BE2C (cell line): Measurements from ENCODE around the gene INO80D.
"Not testable (repeated sequence)": the region's sequence is repeated elsewhere in the genome, so short reads cannot be mapped to it uniquely, and the experiment has no call there.

Experiments
- DNase-seq: peaks from one replicate; pipeline ENCODE4 v3.0.0-alpha.2; 2020
- H3K27me3 ChIP-seq: fragments of 250-450 bp; sonication (Bioruptor Pico); 2 replicates; pipeline ENCODE4 v1.5.1; 2020; ENCODE audit warnings: mild to moderate bottlenecking
- H3K36me3 ChIP-seq: fragments of 250-450 bp; sonication (Bioruptor Pico); 2 replicates; pipeline ENCODE4 v1.5.1; 2020; ENCODE audit warnings: mild to moderate bottlenecking
- H3K4me1 ChIP-seq: fragments of 250-450 bp; sonication (Bioruptor Pico); 2 replicates; pipeline ENCODE4 v1.5.1; 2020
- H3K4me3 ChIP-seq: 2 replicates; pipeline ENCODE4 v1.5.1; 2011; ENCODE audit warnings: low read depth, low read length
- H3K9me3 ChIP-seq: fragments of 250-450 bp; sonication (Bioruptor Pico); 2 replicates; pipeline ENCODE4 v1.5.1; 2020
- TF ChIP-seq, protein P1 (sequence below): IDR thresholded peaks from 2 replicates; pipeline ENCODE4 v1.5.1; 2012; ENCODE audit warnings: mild to moderate bottlenecking, low read depth, low read length

INO80D gene

DNA sequence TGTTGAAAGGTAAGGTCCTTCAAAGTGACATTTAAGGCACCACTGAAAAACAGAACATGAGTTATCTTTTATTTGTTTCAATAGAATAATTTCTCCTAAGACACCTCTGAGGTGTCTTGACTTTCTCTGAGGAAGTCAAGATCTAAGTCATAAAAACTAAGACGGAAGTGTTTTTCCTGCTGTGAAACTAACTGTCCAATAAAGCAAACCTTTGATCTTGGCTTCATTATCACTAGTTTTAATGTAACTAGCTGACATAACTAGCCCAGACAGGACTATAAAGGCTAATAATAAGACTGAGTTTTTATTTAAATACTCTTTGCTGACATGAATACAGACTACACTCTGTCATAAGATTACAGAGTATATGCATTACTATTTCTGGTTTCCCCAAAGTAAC is 36.6 kb downstream of the INO80D start:
- Histone ChIP-seq H3K4me1 (no peaks in the 10 kb centered on the region), H3K27me3 (no peaks in the 10 kb centered on the region), H3K9me3 (no peaks in the 10 kb centered on the region), H3K4me3 (no peak overlapping the region), H3K36me3 (no peaks in the 10 kb centered on the region; the same call in 1 of the 2 replicates)
- TF ChIP-seq, protein P1, sequence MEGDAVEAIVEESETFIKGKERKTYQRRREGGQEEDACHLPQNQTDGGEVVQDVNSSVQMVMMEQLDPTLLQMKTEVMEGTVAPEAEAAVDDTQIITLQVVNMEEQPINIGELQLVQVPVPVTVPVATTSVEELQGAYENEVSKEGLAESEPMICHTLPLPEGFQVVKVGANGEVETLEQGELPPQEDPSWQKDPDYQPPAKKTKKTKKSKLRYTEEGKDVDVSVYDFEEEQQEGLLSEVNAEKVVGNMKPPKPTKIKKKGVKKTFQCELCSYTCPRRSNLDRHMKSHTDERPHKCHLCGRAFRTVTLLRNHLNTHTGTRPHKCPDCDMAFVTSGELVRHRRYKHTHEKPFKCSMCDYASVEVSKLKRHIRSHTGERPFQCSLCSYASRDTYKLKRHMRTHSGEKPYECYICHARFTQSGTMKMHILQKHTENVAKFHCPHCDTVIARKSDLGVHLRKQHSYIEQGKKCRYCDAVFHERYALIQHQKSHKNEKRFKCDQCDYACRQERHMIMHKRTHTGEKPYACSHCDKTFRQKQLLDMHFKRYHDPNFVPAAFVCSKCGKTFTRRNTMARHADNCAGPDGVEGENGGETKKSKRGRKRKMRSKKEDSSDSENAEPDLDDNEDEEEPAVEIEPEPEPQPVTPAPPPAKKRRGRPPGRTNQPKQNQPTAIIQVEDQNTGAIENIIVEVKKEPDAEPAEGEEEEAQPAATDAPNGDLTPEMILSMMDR, result no peak
- DNase-seq, result no peak

- peaks cover 7% of the 10 kb centered on the region for H3K36me3 ChIP-seq
Observed at GRCh38 chr2:206045251-206045650, 40.7 kb downstream of the INO80D start.

DNA sequence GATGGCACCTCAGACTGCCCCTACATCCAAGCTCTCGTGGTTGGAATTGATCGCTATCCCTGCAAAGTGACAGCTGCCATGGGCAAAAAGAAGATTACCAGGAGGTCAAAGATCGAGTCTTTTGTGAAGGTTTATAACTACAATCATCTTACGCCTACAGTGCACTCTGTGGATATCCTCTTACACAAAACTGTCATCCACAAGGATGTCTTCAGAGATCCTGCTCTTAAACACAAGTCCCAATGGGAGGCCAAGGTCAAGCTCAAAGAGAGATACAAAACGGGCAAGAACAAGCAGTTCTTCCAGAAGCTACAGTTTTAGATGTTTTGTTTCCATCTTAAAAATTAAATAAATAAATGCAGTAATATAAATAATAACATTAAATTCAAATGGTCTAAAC is 45.4 kb downstream of the INO80D start:
- peaks cover 7% of the 10 kb centered on the region for H3K36me3 ChIP-seq
- H3K4me3 ChIP-seq, result no peak overlapping the region
- TF ChIP-seq, protein P1, result no peak

More at GRCh38 chr2:206045251-206045650, 40.7 kb downstream of the INO80D start:
- DNase-seq, result no peak
- TF ChIP-seq, protein P1, result no peak
- H3K9me3 ChIP-seq, result no peaks in the 10 kb centered on the region
- no peak overlapping the region for H3K4me3 ChIP-seq
- H3K27me3 ChIP-seq, result no peaks in the 10 kb centered on the region
- no peaks in the 10 kb centered on the region; the same call in 1 of the 2 replicates for H3K4me1 ChIP-seq

GRCh38 chr2:206035393-206035792 is 50.6 kb downstream of the INO80D start:
- not testable (repeated sequence) for H3K9me3 ChIP-seq, H3K4me3 ChIP-seq, H3K36me3 ChIP-seq, DNase-seq, H3K27me3 ChIP-seq, H3K4me1 ChIP-seq

More for the DNA sequence above, 45.4 kb downstream of the INO80D start:
- Histone ChIP-seq H3K9me3 (no peaks in the 10 kb centered on the region), H3K4me1 (no peaks in the 10 kb centered on the region; the same call in 1 of the 2 replicates), H3K27me3 (no peaks in the 10 kb centered on the region)
- no peak for DNase-seq

DNA sequence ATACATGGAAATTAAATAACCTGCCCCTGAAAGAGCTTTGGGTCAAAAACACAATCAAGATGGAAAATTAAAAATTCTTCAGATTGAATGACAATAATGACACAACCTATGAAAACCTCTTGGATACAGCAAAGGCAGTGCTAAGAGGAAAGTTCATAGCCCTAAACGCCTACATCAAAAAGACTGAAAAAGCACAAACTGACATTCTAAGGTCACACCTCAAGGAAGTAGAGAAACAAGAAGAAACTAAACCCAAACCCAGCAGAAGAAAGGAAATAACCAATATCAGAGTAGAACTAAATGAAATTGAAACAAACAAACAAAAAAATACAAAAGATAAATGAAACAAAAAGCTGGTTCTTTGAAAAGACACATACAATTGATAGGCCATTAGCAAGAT is 52.5 kb downstream of the INO80D start:
- H3K27me3 ChIP-seq, H3K36me3 ChIP-seq, H3K4me3 ChIP-seq, H3K4me1 ChIP-seq, DNase-seq, H3K9me3 ChIP-seq: not testable (repeated sequence)

GRCh38 chr2:206031950-206032567 is 53.9 kb downstream of the INO80D start:
- H3K36me3 ChIP-seq, result 0 out of 2 replicates have a peak, but pooled peaks cover 4% of the 10 kb centered on the region
- no peaks in the 10 kb centered on the region for H3K27me3 ChIP-seq
- H3K9me3 ChIP-seq, result no peaks in the 10 kb centered on the region
- no peaks in the 10 kb centered on the region for H3K4me1 ChIP-seq
- H3K4me3 ChIP-seq, result no peak overlapping the region
- DNase-seq, result no peak
- TF ChIP-seq, protein P1, result no peak

DNA sequence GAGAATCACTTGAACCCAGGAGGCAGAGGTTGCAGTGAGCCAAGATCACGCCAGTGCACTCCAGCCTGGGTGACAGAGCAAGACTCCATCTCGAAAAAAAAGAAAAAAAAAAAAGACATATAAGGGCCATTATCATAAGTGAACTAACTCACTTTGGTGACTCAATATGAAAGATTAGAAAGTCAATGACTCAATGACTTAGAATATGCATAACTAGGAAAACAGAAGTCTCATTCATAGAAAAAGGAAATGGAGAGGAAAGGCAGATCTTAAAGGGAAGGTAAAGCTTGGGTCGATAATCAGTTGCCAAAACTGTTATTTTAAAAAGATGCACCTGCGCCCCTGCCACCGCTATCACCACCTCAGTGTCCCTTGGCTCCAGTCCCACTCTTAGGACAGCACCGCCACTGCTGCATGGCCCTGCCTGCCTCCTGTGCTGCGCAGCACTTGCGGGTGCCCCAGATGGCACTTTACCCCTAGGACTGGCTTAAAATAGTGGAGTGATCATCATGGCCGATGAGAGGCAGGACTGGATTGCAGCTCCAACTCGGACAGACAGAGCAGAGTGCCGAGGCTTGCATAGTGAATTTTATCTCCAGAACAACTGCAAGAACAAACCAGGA is 54.7 kb downstream of the INO80D start:
- H3K4me1 ChIP-seq, result no peaks in the 10 kb centered on the region
- no peak overlapping the region for H3K4me3 ChIP-seq
- TF ChIP-seq, protein P1, result no peak
- no peak for DNase-seq
- H3K27me3 ChIP-seq, result no peaks in the 10 kb centered on the region
- H3K9me3 ChIP-seq, result no peaks in the 10 kb centered on the region
- 0 out of 2 replicates have a peak, but pooled peaks cover 4% of the 10 kb centered on the region for H3K36me3 ChIP-seq
